HCT116 (cell line): ENCODE results near the gene PRKAG2. TPM values are rescaled to one million over a fixed set of nuclear protein-coding genes. Genes with fewer than 3 reads are reported as not detected.

Source experiments
- ATAC-seq: fragments of 200-7000 bp; cut with Tn5 transposase; 2 replicates; pipeline ENCODE4 v1.9.1; 2020; ENCODE audit warnings: mild to moderate bottlenecking, moderate library complexity
- BruUV-seq: library from RNA; stranded (reverse); fragments of 400-500 nt; replicated peaks from 2 replicates; lab custom pipeline; 2021; lab: Mats Ljungman, UMichigan
- CTCF ChIA-PET: fragments of 300-600 bp; sonication (Branson Sonifier 250); formaldehyde crosslinking; loops from one replicate; lab custom pipeline; 2021; ENCODE audit warnings: antibody characterized with exemption; lab: Charles Lee
- POLR2A ChIA-PET: fragments of 300-600, 350-600 bp; sonication (Branson Sonifier 250); formaldehyde crosslinking; loops from one replicate; lab custom pipeline; 2021; ENCODE audit warnings: antibody characterized with exemption; lab: Charles Lee
- RAD21 ChIA-PET, 2 experiments: fragments of 300-600 bp; sonication (Branson Sonifier 250); formaldehyde crosslinking; loops; one replicate each; lab custom pipeline; 2023; ENCODE audit warnings: low total read pairs in 2 of 2; ENCODE audit not compliant: uncharacterized antibody in 2 of 2, unreplicated experiment in 2 of 2, low non-redundant PET in 1 of 2; lab: Charles Lee
- DNase-seq: peaks from one replicate; pipeline ENCODE4 v3.0.0-alpha.2; 2010; ENCODE audit warnings: low read depth, low spot score
- H2AFZ ChIP-seq: fragments of 200-600 bp; shearing (Covaris generic), sonication (generic); 2 replicates; pipeline ENCODE4 v1.6.1; 2017; ENCODE audit warnings: low read depth, mixed run types, mixed read lengths, antibody characterized with exemption, low read length; ENCODE audit not compliant: poor library complexity, severe bottlenecking
- H3K27ac ChIP-seq: 2 replicates; pipeline ENCODE4 v1.5.1; 2012; ENCODE audit warnings: low read depth, low read length
- H3K27me3 ChIP-seq: fragments of 200-600 bp; sonication (generic); 2 replicates; pipeline ENCODE4 v1.6.1; 2016; ENCODE audit warnings: mixed run types, low read length, mixed read lengths; ENCODE audit not compliant: insufficient read depth
- H3K36me3 ChIP-seq, 2 experiments: fragments of 200-500 bp in 1 of 2; fragments of 200-600 bp in 1 of 2; sonication (Bioruptor generic) in 1 of 2; sonication (generic) in 1 of 2; 2 replicates each; pipeline versions ENCODE4 v1.5.1 to v1.6.1; 2014 to 2016; ENCODE audit warnings: low read length in 2 of 2, inconsistent platforms in 1 of 2, mixed read lengths in 1 of 2, mixed run types in 1 of 2; ENCODE audit not compliant: insufficient read depth in 2 of 2, control insufficient read depth in 1 of 2
- H3K4me1 ChIP-seq, 2 experiments: fragments of 200-600 bp in 1 of 2; sonication (generic) in 1 of 2; 2 replicates each; pipeline versions ENCODE4 v1.5.1 to v1.6.1; 2012 to 2017; ENCODE audit warnings: low read length in 2 of 2, inconsistent platforms in 1 of 2, mild to moderate bottlenecking in 1 of 2, mixed read lengths in 1 of 2, mixed run types in 1 of 2, moderate library complexity in 1 of 2; ENCODE audit not compliant: insufficient read depth in 2 of 2, control insufficient read depth in 1 of 2
- H3K4me2 ChIP-seq: fragments of 200-600 bp; sonication (generic); 2 replicates; pipeline ENCODE4 v1.6.1; 2017; ENCODE audit warnings: mixed run types, low read length, mixed read lengths
- H3K4me3 ChIP-seq, 2 experiments: fragments of 200-600 bp in 1 of 2; sonication (generic) in 1 of 2; replicated peaks in 1 of 2; 2 replicates each; pipeline ENCODE4 v1.5.1; 2011 to 2016; ENCODE audit warnings: low read length in 2 of 2, control low read depth in 1 of 2, low read depth in 1 of 2, mild to moderate bottlenecking in 1 of 2, mixed read lengths in 1 of 2, mixed run types in 1 of 2
- H3K79me2 ChIP-seq: fragments of 200-600 bp; sonication (generic); 2 replicates; pipeline ENCODE4 v1.6.1; 2017; ENCODE audit warnings: mild to moderate bottlenecking, mixed run types, low read length, moderate library complexity, mixed read lengths; ENCODE audit not compliant: insufficient read depth
- H3K9ac ChIP-seq: fragments of 200-600 bp; sonication (generic); 2 replicates; pipeline ENCODE4 v1.6.1; 2016; ENCODE audit warnings: low read length, mixed read lengths
- H3K9me2 ChIP-seq: fragments of 200-600 bp; sonication (generic), shearing (Covaris generic); 2 replicates; pipeline ENCODE4 v1.6.1; 2017; ENCODE audit warnings: mixed run types, mild to moderate bottlenecking, moderate library complexity; ENCODE audit not compliant: insufficient read depth
- H3K9me3 ChIP-seq, 2 experiments: fragments of 200-500 bp in 1 of 2; fragments of 200-600 bp in 1 of 2; sonication (Bioruptor generic) in 1 of 2; sonication (generic) in 1 of 2; 2 replicates each; pipeline ENCODE4 v1.6.1; 2014 to 2017; ENCODE audit warnings: low read length in 2 of 2, mixed read lengths in 2 of 2, inconsistent platforms in 1 of 2, low read depth in 1 of 2, mild to moderate bottlenecking in 1 of 2, mixed run types in 1 of 2, moderate library complexity in 1 of 2; ENCODE audit not compliant: control insufficient read depth in 1 of 2, insufficient read depth in 1 of 2
- H4K20me1 ChIP-seq: fragments of 200-600 bp; sonication (generic), shearing (Covaris generic); 2 replicates; pipeline ENCODE4 v1.6.1; 2017; ENCODE audit warnings: mixed run types, mild to moderate bottlenecking, moderate library complexity; ENCODE audit not compliant: insufficient read depth
- CBX3 ChIP-seq: IDR thresholded peaks from 2 replicates; pipeline ENCODE4 v1.6.1; 2012; ENCODE audit warnings: low read depth
- CEBPB ChIP-seq: IDR thresholded peaks from 2 replicates; pipeline ENCODE4 v1.6.1; 2012; ENCODE audit warnings: low read depth
- EGR1 ChIP-seq: IDR thresholded peaks from 2 replicates; pipeline ENCODE4 v1.6.1; 2012; ENCODE audit warnings: low read depth
- ELF1 ChIP-seq: IDR thresholded peaks from 2 replicates; pipeline ENCODE4 v1.6.1; 2012; ENCODE audit warnings: low read depth, borderline replicate concordance
- EZH2 ChIP-seq: fragments of 200-600 bp; sonication (generic); IDR thresholded peaks from 2 replicates; pipeline ENCODE4 v1.6.1; 2017; ENCODE audit warnings: antibody characterized with exemption, mixed run types
- EZH2phosphoT487 ChIP-seq: fragments of 200-600 bp; IDR thresholded peaks from 2 replicates; pipeline ENCODE4 v1.6.1; 2018; ENCODE audit warnings: antibody characterized with exemption, borderline replicate concordance
- FOSL1 ChIP-seq: IDR thresholded peaks from 2 replicates; pipeline ENCODE4 v1.6.1; 2012; ENCODE audit warnings: low read depth
- JUND ChIP-seq: IDR thresholded peaks from 2 replicates; pipeline ENCODE4 v1.6.1; 2012
- POLR2A ChIP-seq: IDR thresholded peaks from 2 replicates; pipeline ENCODE4 v1.7.0; 2011; ENCODE audit warnings: borderline replicate concordance; ENCODE audit not compliant: insufficient read depth, insufficient read length; ENCODE audit errors: extremely low read depth
- RAD21 ChIP-seq: IDR thresholded peaks from 2 replicates; pipeline ENCODE4 v1.6.1; 2012; ENCODE audit warnings: low read depth, mild to moderate bottlenecking
- SIN3A ChIP-seq: IDR thresholded peaks from 2 replicates; pipeline ENCODE4 v1.6.1; 2012; ENCODE audit warnings: low read depth
- SP1 ChIP-seq: IDR thresholded peaks from 2 replicates; pipeline ENCODE4 v1.6.1; 2012; ENCODE audit warnings: low read depth
- SRF ChIP-seq: IDR thresholded peaks from 2 replicates; pipeline ENCODE4 v1.6.1; 2012; ENCODE audit warnings: low read depth
- TCF7L2 ChIP-seq: IDR thresholded peaks from 2 replicates; pipeline ENCODE4 v1.7.0; 2011; ENCODE audit warnings: borderline replicate concordance, inconsistent platforms; ENCODE audit not compliant: insufficient read depth, insufficient read length; ENCODE audit errors: extremely low read depth
- YY1 ChIP-seq: IDR thresholded peaks from 2 replicates; pipeline ENCODE4 v1.6.1; 2011; ENCODE audit warnings: low read length, low read depth, moderate library complexity, mild to moderate bottlenecking; ENCODE audit not compliant: insufficient replicate concordance; ENCODE audit errors: extremely low read depth
- ZBTB33 ChIP-seq: IDR thresholded peaks from 2 replicates; pipeline ENCODE4 v1.6.1; 2011; ENCODE audit warnings: mild to moderate bottlenecking, low read length, moderate library complexity; ENCODE audit not compliant: insufficient replicate concordance; ENCODE audit errors: extremely low read depth
- ZFX ChIP-seq: fragments of 450-650 bp; IDR thresholded peaks from 2 replicates; pipeline ENCODE4 v1.6.1; 2017
- intact Hi-C: fragments of 100-400 bp; cut with micrococcal nuclease; formaldehyde crosslinking; loops from 2 replicates; pipeline ENCODE4 v1.10.0; 2022
- total RNA-seq: library from RNA; stranded (reverse); gene quantifications from one replicate; pipeline ENCODE4 v1.2.1, GENCODE V29; 2021; ENCODE audit not compliant: unreplicated experiment
- TF ChIP-seq, protein P1 (sequence below), 3 experiments: fragments of 200-600 bp in 1 of 3; sonication (generic) in 1 of 3; IDR thresholded peaks in 2 of 3; conservative IDR thresholded peaks in 1 of 3; 2 replicates each; pipeline ENCODE4 v1.5.1; 2012 to 2017; ENCODE audit warnings: low read depth in 2 of 3, low read length in 2 of 3, antibody characterized with exemption in 1 of 3, borderline replicate concordance in 1 of 3, control low read depth in 1 of 3, mild to moderate bottlenecking in 1 of 3, mixed read lengths in 1 of 3, mixed run types in 1 of 3, moderate library complexity in 1 of 3; ENCODE audit not compliant: insufficient read depth in 1 of 3
- TF ChIP-seq, protein P2 (sequence below): IDR thresholded peaks from 2 replicates; pipeline ENCODE4 v1.6.1; 2012

PRKAG2 gene
- total RNA-seq, 1 experiment from 2014 or later, result 23.6 TPM

- TF ChIP-seq TCF7L2 (peak; percentile 76), FOSL1 (peak; percentile 97), POLR2A (no peak), YY1 (peak; percentile 38)
These were observed 149.2 kb downstream of the PRKAG2 start (continued) for GRCh38 chr7:151727579-151728285.

DNA sequence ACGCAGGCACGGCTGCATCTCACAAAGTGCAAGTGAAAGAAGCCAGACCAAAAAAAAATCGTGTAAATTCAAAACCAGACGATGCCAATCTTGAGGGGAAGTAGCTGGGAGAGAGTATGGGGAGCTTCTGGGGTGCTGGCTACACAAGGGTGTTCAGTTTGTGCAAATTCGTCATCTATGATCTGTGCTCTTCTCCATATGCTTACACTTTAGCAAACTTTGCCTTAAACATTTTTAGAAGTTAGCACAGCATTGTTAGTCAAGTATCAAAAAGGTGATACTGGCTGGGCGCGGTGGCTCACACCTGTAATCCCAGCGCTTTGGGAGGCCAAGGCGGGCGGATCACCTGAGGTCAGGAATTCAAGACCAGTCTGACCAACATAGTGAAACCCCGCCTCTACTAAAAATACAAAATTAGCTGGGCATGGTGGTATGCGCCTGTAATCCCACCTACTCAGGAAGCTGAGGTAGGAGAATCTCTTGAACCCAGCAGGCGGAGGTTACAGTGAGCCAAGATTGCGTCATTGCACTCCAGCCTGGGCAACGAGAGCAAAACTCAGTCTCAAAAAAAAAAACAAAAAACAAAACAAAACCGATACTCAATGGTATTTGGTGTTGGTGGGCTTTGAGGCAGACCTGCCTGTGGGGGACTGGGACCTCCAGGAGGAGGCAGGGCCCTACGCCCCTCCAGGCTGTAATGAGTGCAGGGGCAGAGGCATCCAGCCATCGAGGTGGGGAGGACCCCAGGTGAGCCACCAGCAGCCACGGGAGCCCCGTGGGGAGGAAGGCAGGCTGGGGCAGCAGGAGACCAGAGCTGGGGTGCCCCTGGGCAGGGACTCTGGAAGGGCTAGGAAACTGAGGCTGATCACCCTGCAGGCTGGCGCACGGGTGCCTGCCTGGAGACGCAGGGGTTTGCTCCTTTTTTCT is 150.0 kb downstream of the PRKAG2 start:
- H3K79me2 ChIP-seq, result no peaks in the 10 kb centered on the region
- H3K9me2 ChIP-seq, result no peaks in the 10 kb centered on the region
- no peaks in the 10 kb centered on the region for H3K36me3 ChIP-seq
- POLR2A ChIA-PET, result interaction anchor here (0.8 kb wide), 1 partner anchor 94 kb away, joined by 4 read pairs; no protein-coding TSS in a partner anchor
- H3K4me3 ChIP-seq, result peak overlapping the region in 1 of 2 experiments; percentile 34; a peak in 3 of 4 replicates
- CTCF ChIA-PET, result interaction anchor here (1.0 kb wide), 1 partner anchor 19 kb away, joined by 4 read pairs; no protein-coding TSS in a partner anchor
- no peaks in the 10 kb centered on the region for H3K9me3 ChIP-seq
- peaks cover 30 to 35% of the 10 kb centered on the region in 2 experiments for H3K4me1 ChIP-seq
- ATAC-seq (no peak; the same call in 1 of the 2 replicates), DNase-seq (no peak)
- RAD21 ChIA-PET, result no interaction called here
- H3K27ac ChIP-seq, result peak overlapping the region; percentile 38; the same call in 1 of the 2 replicates
- TF ChIP-seq CBX3, result no peak
- TF ChIP-seq TCF7L2, result no peak
- TF ChIP-seq SP1, result no peak
- no peak for TF ChIP-seq POLR2A
- TF ChIP-seq SIN3A, result no peak
- no peak for TF ChIP-seq YY1
- TF ChIP-seq ZBTB33, result no peak
- TF ChIP-seq EGR1, result no peak
- TF ChIP-seq JUND, result no peak
- no peak for TF ChIP-seq ZFX
- no peak for TF ChIP-seq FOSL1
- no peak for TF ChIP-seq EZH2phosphoT487
- no peak for TF ChIP-seq RAD21
- TF ChIP-seq CEBPB, result no peak
- TF ChIP-seq, protein P1, sequence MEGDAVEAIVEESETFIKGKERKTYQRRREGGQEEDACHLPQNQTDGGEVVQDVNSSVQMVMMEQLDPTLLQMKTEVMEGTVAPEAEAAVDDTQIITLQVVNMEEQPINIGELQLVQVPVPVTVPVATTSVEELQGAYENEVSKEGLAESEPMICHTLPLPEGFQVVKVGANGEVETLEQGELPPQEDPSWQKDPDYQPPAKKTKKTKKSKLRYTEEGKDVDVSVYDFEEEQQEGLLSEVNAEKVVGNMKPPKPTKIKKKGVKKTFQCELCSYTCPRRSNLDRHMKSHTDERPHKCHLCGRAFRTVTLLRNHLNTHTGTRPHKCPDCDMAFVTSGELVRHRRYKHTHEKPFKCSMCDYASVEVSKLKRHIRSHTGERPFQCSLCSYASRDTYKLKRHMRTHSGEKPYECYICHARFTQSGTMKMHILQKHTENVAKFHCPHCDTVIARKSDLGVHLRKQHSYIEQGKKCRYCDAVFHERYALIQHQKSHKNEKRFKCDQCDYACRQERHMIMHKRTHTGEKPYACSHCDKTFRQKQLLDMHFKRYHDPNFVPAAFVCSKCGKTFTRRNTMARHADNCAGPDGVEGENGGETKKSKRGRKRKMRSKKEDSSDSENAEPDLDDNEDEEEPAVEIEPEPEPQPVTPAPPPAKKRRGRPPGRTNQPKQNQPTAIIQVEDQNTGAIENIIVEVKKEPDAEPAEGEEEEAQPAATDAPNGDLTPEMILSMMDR (IDR thresholded peaks at IDR 0.05 in 2 of 3, conservative IDR thresholded peaks at IDR 0.05 in 1 of 3; ENCODE audit: borderline replicate concordance in 1 of 3, insufficient read depth in 1 of 3, low read depth in 2 of 3, low read length in 2 of 3), result no peak
- no peak for TF ChIP-seq ELF1
- TF ChIP-seq, protein P2, sequence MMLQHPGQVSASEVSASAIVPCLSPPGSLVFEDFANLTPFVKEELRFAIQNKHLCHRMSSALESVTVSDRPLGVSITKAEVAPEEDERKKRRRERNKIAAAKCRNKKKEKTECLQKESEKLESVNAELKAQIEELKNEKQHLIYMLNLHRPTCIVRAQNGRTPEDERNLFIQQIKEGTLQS, result no peak
- no peak for TF ChIP-seq EZH2
- no peak for TF ChIP-seq SRF
- TF ChIP-seq, all 23 proteins: peak for 0
- intact Hi-C loops, result no loop called here
- Histone ChIP-seq H2AFZ (no peak overlapping the region), H3K27me3 (no peaks in the 10 kb centered on the region), H3K9ac (peak overlapping the region; percentile 51), H3K4me2 (peak overlapping the region; percentile 76), H4K20me1 (no peaks in the 10 kb centered on the region)
- BruUV-seq, result no TSS peak
